Measurements from ENCODE around the gene IL1RAPL1. TPM values are rescaled to one million over a fixed set of nuclear protein-coding genes. Genes with fewer than 3 reads are reported as not detected.

Gene IL1RAPL1
- total and polyA plus RNA-seq, 8 donors = 0.60 to 1.4 (median 0.95) TPM; not detected in 2

GRCh38 chrX:28585767-28586166 lies 1.5 kb upstream of the IL1RAPL1 start:
- ATAC-seq = no peak
- H3K4me1 ChIP-seq = no peaks in the 10 kb centered on the region
- H3K27me3 ChIP-seq = peaks cover 11 to 17% of the 10 kb centered on the region in 2 donors
- no peak overlapping the region for H3K27ac ChIP-seq
- no peak for DNase-seq
- H3K4me3 ChIP-seq = no peak overlapping the region
- TF ChIP-seq CTCF (IDR thresholded peaks at IDR 0.05) = no peak
- intact Hi-C loops (cut with DNase I) = no loop called here
- no peaks in the 10 kb centered on the region for H3K9me3 ChIP-seq
- H3K36me3 ChIP-seq = no peaks in the 10 kb centered on the region

- peak in 1 of 4 donors; percentile 36 for DNase-seq
- TF ChIP-seq CTCF (IDR thresholded peaks at IDR 0.05) = no peak
- Histone ChIP-seq H3K4me1 (no peaks in the 10 kb centered on the region), H3K27me3 (peaks cover 11 to 17% of the 10 kb centered on the region in 2 donors), H3K9me3 (no peaks in the 10 kb centered on the region), H3K36me3 (no peaks in the 10 kb centered on the region), H3K27ac (no peak overlapping the region), H3K4me3 (no peak overlapping the region)
- intact Hi-C loops (cut with DNase I) = no loop called here
- no peak for ATAC-seq
Measured at GRCh38 chrX:28586286-28586685, 960 bp upstream of the IL1RAPL1 start.

GRCh38 chrX:28589046-28589445 lies 1.8 kb downstream of the IL1RAPL1 start:
- Histone ChIP-seq H3K36me3 (no peaks in the 10 kb centered on the region), H3K9me3 (no peaks in the 10 kb centered on the region), H3K4me1 (no peaks in the 10 kb centered on the region), H3K4me3 (no peak overlapping the region), H3K27ac (no peak overlapping the region), H3K27me3 (peaks cover 13 to 17% of the 10 kb centered on the region in 2 donors)
- no peak for ATAC-seq
- DNase-seq = no peak
- no peak for TF ChIP-seq CTCF (IDR thresholded peaks at IDR 0.05)
- intact Hi-C loops (cut with DNase I) = no loop called here

- ATAC-seq = no peak
Measured at GRCh38 chrX:28590396-28590795, 3.1 kb downstream of the IL1RAPL1 start.

GRCh38 chrX:28591542-28591941 lies 4.3 kb downstream of the IL1RAPL1 start:
- Histone ChIP-seq H3K9me3 (no peaks in the 10 kb centered on the region), H3K27me3 (peaks cover 12 to 13% of the 10 kb centered on the region in 2 donors), H3K4me3 (no peak overlapping the region), H3K36me3 (no peaks in the 10 kb centered on the region), H3K4me1 (no peaks in the 10 kb centered on the region), H3K27ac (no peak overlapping the region)
- intact Hi-C loops (cut with DNase I) = no loop called here
- no peak for DNase-seq
- TF ChIP-seq CTCF (IDR thresholded peaks at IDR 0.05) = no peak
- no peak for ATAC-seq

More at GRCh38 chrX:28590396-28590795, 3.1 kb downstream of the IL1RAPL1 start:
- Histone ChIP-seq H3K27ac (no peak overlapping the region), H3K27me3 (peaks cover 13 to 17% of the 10 kb centered on the region in 2 donors), H3K4me1 (no peaks in the 10 kb centered on the region), H3K36me3 (no peaks in the 10 kb centered on the region), H3K9me3 (no peaks in the 10 kb centered on the region), H3K4me3 (no peak overlapping the region)
- intact Hi-C loops (cut with DNase I) = no loop called here
- no peak for TF ChIP-seq CTCF (IDR thresholded peaks at IDR 0.05)
- peak in 1 of 4 donors; percentile 51 for DNase-seq
